KMS-11 (cell line): ENCODE measurements around the gene VASH1.

Experiments used
- H2AFZ ChIP-seq: fragments of 200-600 bp; sonication (generic); 2 replicates; pipeline ENCODE4 v1.6.1; 2016; ENCODE audit warnings: antibody characterized with exemption, mixed run types, low read depth
- H3K27ac ChIP-seq: fragments of 200-600 bp; sonication (generic); 2 replicates; pipeline ENCODE4 v1.6.1; 2016; ENCODE audit warnings: mild to moderate bottlenecking, mixed run types
- H3K27me3 ChIP-seq: fragments of 200-600 bp; sonication (generic); 2 replicates; pipeline ENCODE4 v1.6.1; 2017; ENCODE audit warnings: mild to moderate bottlenecking, low read depth, mixed run types, moderate library complexity; ENCODE audit not compliant: insufficient read depth
- H3K36me3 ChIP-seq: fragments of 200-600 bp; sonication (generic); 2 replicates; pipeline ENCODE4 v1.6.1; 2017; ENCODE audit warnings: mild to moderate bottlenecking, mixed run types; ENCODE audit not compliant: insufficient read depth
- H3K4me1 ChIP-seq: fragments of 200-600 bp; sonication (generic); 2 replicates; pipeline ENCODE4 v1.6.1; 2016; ENCODE audit warnings: mild to moderate bottlenecking, low read depth, mixed run types; ENCODE audit not compliant: poor library complexity, severe bottlenecking
- H3K4me2 ChIP-seq: fragments of 200-600 bp; sonication (generic); 2 replicates; pipeline ENCODE4 v1.7.0; 2016; ENCODE audit warnings: mild to moderate bottlenecking, mixed run types
- H3K4me3 ChIP-seq: fragments of 200-600 bp; sonication (generic); IDR thresholded peaks from 2 replicates; pipeline ENCODE4 v1.6.1; 2017; ENCODE audit warnings: low read depth, low read length, mixed read lengths; ENCODE audit not compliant: insufficient read depth
- H3K79me2 ChIP-seq: fragments of 200-600 bp; sonication (generic); 2 replicates; pipeline ENCODE4 v1.6.1; 2016; ENCODE audit warnings: low read depth, mixed run types; ENCODE audit not compliant: insufficient read depth
- H3K9ac ChIP-seq: fragments of 200-600 bp; sonication (generic); 2 replicates; pipeline ENCODE4 v1.6.1; 2016; ENCODE audit warnings: mild to moderate bottlenecking, mixed run types
- H4K20me1 ChIP-seq: fragments of 200-600 bp; sonication (generic); 2 replicates; pipeline ENCODE4 v1.6.1; 2016; ENCODE audit warnings: mild to moderate bottlenecking, mixed run types; ENCODE audit not compliant: insufficient read depth
- CTCF ChIP-seq: fragments of 200-600 bp; sonication (generic); conservative IDR thresholded peaks from 2 replicates; pipeline ENCODE4 v1.6.1; 2017; ENCODE audit warnings: low read depth, mild to moderate bottlenecking, antibody characterized with exemption, low read length, moderate library complexity, mixed read lengths

VASH1 gene

GRCh38 chr14:76736514-76736913, 24.8 kb upstream of the VASH1 start:
- no peaks in the 10 kb centered on the region for H3K27me3 ChIP-seq
- H2AFZ ChIP-seq = no peak overlapping the region
- H3K79me2 ChIP-seq = no peaks in the 10 kb centered on the region
- H3K4me3 ChIP-seq = no peak overlapping the region
- no peaks in the 10 kb centered on the region for H3K36me3 ChIP-seq
- no peak overlapping the region for H3K9ac ChIP-seq
- no peaks in the 10 kb centered on the region for H3K4me1 ChIP-seq
- H3K27ac ChIP-seq = no peak overlapping the region
- H3K4me2 ChIP-seq = no peak overlapping the region
- H4K20me1 ChIP-seq = no peaks in the 10 kb centered on the region
- TF ChIP-seq CTCF = no peak

GRCh38 chr14:76741074-76741473, 20.2 kb upstream of the VASH1 start:
- no peak overlapping the region for H2AFZ ChIP-seq
- no peaks in the 10 kb centered on the region for H3K36me3 ChIP-seq
- no peaks in the 10 kb centered on the region for H3K4me1 ChIP-seq
- no peaks in the 10 kb centered on the region for H3K27me3 ChIP-seq
- TF ChIP-seq CTCF = no peak
- H3K4me2 ChIP-seq = no peak overlapping the region
- no peaks in the 10 kb centered on the region for H4K20me1 ChIP-seq
- no peak overlapping the region for H3K9ac ChIP-seq
- H3K27ac ChIP-seq = no peak overlapping the region
- H3K79me2 ChIP-seq = no peaks in the 10 kb centered on the region
- H3K4me3 ChIP-seq = no peak overlapping the region

GRCh38 chr14:76742185-76742584, 19.1 kb upstream of the VASH1 start:
- Histone ChIP-seq H3K79me2 (no peaks in the 10 kb centered on the region), H3K9ac (no peak overlapping the region), H3K27me3 (no peaks in the 10 kb centered on the region), H3K36me3 (no peaks in the 10 kb centered on the region), H3K4me2 (no peak overlapping the region), H4K20me1 (no peaks in the 10 kb centered on the region), H3K4me3 (no peak overlapping the region), H2AFZ (no peak overlapping the region), H3K4me1 (no peaks in the 10 kb centered on the region), H3K27ac (no peak overlapping the region)
- no peak for TF ChIP-seq CTCF

GRCh38 chr14:76742966-76743365, 18.3 kb upstream of the VASH1 start:
- H2AFZ ChIP-seq = no peak overlapping the region
- H3K27ac ChIP-seq = no peak overlapping the region
- no peaks in the 10 kb centered on the region for H3K27me3 ChIP-seq
- no peak overlapping the region for H3K4me3 ChIP-seq
- H3K36me3 ChIP-seq = no peaks in the 10 kb centered on the region
- no peaks in the 10 kb centered on the region for H4K20me1 ChIP-seq
- no peak for TF ChIP-seq CTCF
- H3K79me2 ChIP-seq = no peaks in the 10 kb centered on the region
- H3K9ac ChIP-seq = no peak overlapping the region
- H3K4me1 ChIP-seq = no peaks in the 10 kb centered on the region
- no peak overlapping the region for H3K4me2 ChIP-seq

GRCh38 chr14:76752744-76753143, 8.5 kb upstream of the VASH1 start:
- Histone ChIP-seq H3K27me3 (no peaks in the 10 kb centered on the region), H4K20me1 (no peaks in the 10 kb centered on the region), H3K36me3 (no peaks in the 10 kb centered on the region)

More at GRCh38 chr14:76752744-76753143, 8.5 kb upstream of the VASH1 start:
- Histone ChIP-seq H3K4me1 (no peaks in the 10 kb centered on the region), H3K4me3 (no peak overlapping the region), H3K9ac (no peak overlapping the region), H3K27ac (no peak overlapping the region), H3K79me2 (no peaks in the 10 kb centered on the region), H2AFZ (no peak overlapping the region), H3K4me2 (no peak overlapping the region)
- TF ChIP-seq CTCF = no peak
